ENCODE results near the gene NRCAM.

The NRCAM gene

DNA sequence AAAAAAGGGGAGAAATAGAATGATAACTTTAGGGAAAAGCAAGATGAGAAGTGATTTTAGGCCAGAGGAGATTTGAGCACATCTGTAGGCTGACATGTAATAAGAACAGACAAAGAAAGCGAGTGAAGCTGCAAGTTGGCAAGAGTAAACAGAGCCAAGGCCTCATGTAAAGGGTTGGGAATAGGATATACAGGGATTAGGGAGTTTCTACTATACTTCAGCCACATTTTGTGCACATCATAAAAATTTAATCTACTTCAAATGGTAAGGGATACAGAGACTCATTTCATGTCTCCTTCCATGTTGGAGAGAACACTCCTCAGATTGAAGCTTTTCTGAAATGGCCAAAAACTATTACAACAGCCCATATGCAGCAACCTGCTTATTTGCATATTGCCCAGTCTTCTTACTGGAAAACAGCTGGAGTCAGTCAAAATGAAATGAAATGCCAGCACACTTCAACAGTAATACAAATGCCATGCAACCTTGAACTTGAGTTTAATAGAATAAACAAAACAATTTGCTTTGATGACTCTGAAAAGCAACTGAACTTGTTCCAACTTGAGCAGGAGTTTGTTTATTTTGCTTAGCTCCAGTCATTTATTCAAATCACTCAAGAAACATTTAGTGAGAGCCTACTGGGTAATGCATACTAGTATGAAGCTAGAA, 49.9 kb downstream of the NRCAM start:
- Histone ChIP-seq H3K4me1 (ENCODE audit: control insufficient read depth, insufficient read depth, low read length) (peaks cover 29% of the 10 kb centered on the region), H3K27ac (ENCODE audit: extremely low read depth, low read depth, low read length) (peak overlapping the region; percentile 31; the same call in 1 of the 2 replicates), H3K4me3 (ENCODE audit: low read depth, low read length) (no peak overlapping the region), H3K36me3 (ENCODE audit: control insufficient read depth in 2 of 2, insufficient read depth in 1 of 2, low read length in 2 of 2) (no peaks in the 10 kb centered on the region), H3K9me3 (ENCODE audit: control insufficient read depth, insufficient read depth, low read depth, low read length) (no peaks in the 10 kb centered on the region)
- CTCF ChIA-PET = interaction anchor here (0.8 kb wide), 1 partner anchor 46 kb away, joined by 3 read pairs; no protein-coding TSS in a partner anchor
- POLR2A ChIA-PET = no interaction called here
- TF ChIP-seq WT1 (tag by site-specific recombination; IDR thresholded peaks at IDR 0.05) (peak; percentile 92), ZNF366 (tag by site-specific recombination; conservative IDR thresholded peaks at IDR 0.05) (peak; percentile 78), ZNF76 (tag by site-specific recombination; IDR thresholded peaks at IDR 0.05; ENCODE audit: borderline replicate concordance, low read depth) (0 out of 2 replicates have a peak, but pooled peaks have one; percentile 24), GLI4 (tag by site-specific recombination; IDR thresholded peaks at IDR 0.05) (no peak), SP7 (tag by site-specific recombination; IDR thresholded peaks at IDR 0.05) (0 out of 2 replicates have a peak, but pooled peaks have one; percentile 25), ZNF664 (tag by site-specific recombination; IDR thresholded peaks at IDR 0.05) (0 out of 2 replicates have a peak, but pooled peaks have one; percentile 48), REPIN1 (tag by site-specific recombination; IDR thresholded peaks at IDR 0.05; ENCODE audit: low read depth) (no peak), TCF7L2 (IDR thresholded peaks at IDR 0.05; ENCODE audit: borderline replicate concordance, low read depth, low read length) (0 out of 2 replicates have a peak, but pooled peaks have one; percentile 14), GLIS2 (tag by site-specific recombination; IDR thresholded peaks at IDR 0.05) (no peak), IKZF3 (tag by site-specific recombination; IDR thresholded peaks at IDR 0.05) (peak; percentile 75), ZNF24 (tag by site-specific recombination; IDR thresholded peaks at IDR 0.05) (peak; percentile 94), ZNF112 (tag by site-specific recombination; IDR thresholded peaks at IDR 0.05) (no peak), ZBTB17 (tag by site-specific recombination; IDR thresholded peaks at IDR 0.05) (peak; percentile 59), ZNF621 (tag by site-specific recombination; IDR thresholded peaks at IDR 0.05) (no peak)
- TF ChIP-seq, protein P1, sequence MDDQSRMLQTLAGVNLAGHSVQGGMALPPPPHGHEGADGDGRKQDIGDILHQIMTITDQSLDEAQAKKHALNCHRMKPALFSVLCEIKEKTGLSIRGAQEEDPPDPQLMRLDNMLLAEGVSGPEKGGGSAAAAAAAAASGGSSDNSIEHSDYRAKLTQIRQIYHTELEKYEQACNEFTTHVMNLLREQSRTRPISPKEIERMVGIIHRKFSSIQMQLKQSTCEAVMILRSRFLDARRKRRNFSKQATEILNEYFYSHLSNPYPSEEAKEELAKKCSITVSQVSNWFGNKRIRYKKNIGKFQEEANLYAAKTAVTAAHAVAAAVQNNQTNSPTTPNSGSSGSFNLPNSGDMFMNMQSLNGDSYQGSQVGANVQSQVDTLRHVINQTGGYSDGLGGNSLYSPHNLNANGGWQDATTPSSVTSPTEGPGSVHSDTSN (CRISPR knock-in tag; IDR thresholded peaks at IDR 0.05) = no peak
- TF ChIP-seq, protein P2, sequence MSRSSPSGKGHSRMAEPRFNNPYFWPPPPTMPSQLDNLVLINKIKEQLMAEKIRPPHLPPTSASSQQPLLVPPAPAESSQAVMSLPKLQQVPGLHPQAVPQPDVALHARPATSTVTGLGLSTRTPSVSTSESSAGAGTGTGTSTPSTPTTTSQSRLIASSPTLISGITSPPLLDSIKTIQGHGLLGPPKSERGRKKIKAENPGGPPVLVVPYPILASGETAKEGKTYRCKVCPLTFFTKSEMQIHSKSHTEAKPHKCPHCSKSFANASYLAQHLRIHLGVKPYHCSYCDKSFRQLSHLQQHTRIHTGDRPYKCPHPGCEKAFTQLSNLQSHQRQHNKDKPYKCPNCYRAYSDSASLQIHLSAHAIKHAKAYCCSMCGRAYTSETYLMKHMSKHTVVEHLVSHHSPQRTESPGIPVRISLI (tag by site-specific recombination; IDR thresholded peaks at IDR 0.05) = no peak
- TF ChIP-seq, protein P3, sequence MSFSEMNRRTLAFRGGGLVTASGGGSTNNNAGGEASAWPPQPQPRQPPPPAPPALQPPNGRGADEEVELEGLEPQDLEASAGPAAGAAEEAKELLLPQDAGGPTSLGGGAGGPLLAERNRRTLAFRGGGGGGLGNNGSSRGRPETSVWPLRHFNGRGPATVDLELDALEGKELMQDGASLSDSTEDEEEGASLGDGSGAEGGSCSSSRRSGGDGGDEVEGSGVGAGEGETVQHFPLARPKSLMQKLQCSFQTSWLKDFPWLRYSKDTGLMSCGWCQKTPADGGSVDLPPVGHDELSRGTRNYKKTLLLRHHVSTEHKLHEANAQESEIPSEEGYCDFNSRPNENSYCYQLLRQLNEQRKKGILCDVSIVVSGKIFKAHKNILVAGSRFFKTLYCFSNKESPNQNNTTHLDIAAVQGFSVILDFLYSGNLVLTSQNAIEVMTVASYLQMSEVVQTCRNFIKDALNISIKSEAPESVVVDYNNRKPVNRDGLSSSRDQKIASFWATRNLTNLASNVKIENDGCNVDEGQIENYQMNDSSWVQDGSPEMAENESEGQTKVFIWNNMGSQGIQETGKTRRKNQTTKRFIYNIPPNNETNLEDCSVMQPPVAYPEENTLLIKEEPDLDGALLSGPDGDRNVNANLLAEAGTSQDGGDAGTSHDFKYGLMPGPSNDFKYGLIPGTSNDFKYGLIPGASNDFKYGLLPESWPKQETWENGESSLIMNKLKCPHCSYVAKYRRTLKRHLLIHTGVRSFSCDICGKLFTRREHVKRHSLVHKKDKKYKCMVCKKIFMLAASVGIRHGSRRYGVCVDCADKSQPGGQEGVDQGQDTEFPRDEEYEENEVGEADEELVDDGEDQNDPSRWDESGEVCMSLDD (tag by site-specific recombination; IDR thresholded peaks at IDR 0.05) = no peak
- TF ChIP-seq, protein P4, sequence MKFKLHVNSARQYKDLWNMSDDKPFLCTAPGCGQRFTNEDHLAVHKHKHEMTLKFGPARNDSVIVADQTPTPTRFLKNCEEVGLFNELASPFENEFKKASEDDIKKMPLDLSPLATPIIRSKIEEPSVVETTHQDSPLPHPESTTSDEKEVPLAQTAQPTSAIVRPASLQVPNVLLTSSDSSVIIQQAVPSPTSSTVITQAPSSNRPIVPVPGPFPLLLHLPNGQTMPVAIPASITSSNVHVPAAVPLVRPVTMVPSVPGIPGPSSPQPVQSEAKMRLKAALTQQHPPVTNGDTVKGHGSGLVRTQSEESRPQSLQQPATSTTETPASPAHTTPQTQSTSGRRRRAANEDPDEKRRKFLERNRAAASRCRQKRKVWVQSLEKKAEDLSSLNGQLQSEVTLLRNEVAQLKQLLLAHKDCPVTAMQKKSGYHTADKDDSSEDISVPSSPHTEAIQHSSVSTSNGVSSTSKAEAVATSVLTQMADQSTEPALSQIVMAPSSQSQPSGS (tag by site-specific recombination; IDR thresholded peaks at IDR 0.05; ENCODE audit: low read depth) = no peak
- TF ChIP-seq, protein P5, sequence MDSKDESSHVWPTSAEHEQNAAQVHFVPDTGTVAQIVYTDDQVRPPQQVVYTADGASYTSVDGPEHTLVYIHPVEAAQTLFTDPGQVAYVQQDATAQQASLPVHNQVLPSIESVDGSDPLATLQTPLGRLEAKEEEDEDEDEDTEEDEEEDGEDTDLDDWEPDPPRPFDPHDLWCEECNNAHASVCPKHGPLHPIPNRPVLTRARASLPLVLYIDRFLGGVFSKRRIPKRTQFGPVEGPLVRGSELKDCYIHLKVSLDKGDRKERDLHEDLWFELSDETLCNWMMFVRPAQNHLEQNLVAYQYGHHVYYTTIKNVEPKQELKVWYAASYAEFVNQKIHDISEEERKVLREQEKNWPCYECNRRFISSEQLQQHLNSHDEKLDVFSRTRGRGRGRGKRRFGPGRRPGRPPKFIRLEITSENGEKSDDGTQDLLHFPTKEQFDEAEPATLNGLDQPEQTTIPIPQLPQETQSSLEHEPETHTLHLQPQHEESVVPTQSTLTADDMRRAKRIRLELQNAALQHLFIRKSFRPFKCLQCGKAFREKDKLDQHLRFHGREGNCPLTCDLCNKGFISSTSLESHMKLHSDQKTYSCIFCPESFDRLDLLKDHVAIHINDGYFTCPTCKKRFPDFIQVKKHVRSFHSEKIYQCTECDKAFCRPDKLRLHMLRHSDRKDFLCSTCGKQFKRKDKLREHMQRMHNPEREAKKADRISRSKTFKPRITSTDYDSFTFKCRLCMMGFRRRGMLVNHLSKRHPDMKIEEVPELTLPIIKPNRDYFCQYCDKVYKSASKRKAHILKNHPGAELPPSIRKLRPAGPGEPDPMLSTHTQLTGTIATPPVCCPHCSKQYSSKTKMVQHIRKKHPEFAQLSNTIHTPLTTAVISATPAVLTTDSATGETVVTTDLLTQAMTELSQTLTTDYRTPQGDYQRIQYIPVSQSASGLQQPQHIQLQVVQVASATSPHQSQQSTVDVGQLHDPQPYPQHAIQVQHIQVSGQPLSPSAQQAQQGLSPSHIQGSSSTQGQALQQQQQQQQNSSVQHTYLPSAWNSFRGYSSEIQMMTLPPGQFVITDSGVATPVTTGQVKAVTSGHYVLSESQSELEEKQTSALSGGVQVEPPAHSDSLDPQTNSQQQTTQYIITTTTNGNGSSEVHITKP (tag by site-specific recombination; IDR thresholded peaks at IDR 0.05) = peak; percentile 38; the same call in 1 of the 2 replicates
- TF ChIP-seq, protein P6, sequence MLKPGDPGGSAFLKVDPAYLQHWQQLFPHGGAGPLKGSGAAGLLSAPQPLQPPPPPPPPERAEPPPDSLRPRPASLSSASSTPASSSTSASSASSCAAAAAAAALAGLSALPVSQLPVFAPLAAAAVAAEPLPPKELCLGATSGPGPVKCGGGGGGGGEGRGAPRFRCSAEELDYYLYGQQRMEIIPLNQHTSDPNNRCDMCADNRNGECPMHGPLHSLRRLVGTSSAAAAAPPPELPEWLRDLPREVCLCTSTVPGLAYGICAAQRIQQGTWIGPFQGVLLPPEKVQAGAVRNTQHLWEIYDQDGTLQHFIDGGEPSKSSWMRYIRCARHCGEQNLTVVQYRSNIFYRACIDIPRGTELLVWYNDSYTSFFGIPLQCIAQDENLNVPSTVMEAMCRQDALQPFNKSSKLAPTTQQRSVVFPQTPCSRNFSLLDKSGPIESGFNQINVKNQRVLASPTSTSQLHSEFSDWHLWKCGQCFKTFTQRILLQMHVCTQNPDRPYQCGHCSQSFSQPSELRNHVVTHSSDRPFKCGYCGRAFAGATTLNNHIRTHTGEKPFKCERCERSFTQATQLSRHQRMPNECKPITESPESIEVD (tag by site-specific recombination; IDR thresholded peaks at IDR 0.05) = peak; percentile 85
- TF ChIP-seq, protein P7, sequence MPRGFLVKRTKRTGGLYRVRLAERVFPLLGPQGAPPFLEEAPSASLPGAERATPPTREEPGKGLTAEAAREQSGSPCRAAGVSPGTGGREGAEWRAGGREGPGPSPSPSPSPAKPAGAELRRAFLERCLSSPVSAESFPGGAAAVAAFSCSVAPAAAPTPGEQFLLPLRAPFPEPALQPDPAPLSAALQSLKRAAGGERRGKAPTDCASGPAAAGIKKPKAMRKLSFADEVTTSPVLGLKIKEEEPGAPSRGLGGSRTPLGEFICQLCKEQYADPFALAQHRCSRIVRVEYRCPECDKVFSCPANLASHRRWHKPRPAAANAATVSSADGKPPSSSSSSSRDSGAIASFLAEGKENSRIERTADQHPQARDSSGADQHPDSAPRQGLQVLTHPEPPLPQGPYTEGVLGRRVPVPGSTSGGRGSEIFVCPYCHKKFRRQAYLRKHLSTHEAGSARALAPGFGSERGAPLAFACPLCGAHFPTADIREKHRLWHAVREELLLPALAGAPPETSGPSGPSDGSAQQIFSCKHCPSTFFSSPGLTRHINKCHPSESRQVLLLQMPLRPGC (tag by site-specific recombination; IDR thresholded peaks at IDR 0.05) = peak; percentile 96
